Measurements from ENCODE around the gene PRSS2.

Gene PRSS2

GRCh38 chr7:142788303-142789289, 17.8 kb downstream of the PRSS2 start:
- DNase-seq = no peak

- no peak for DNase-seq
These were observed 18.7 kb downstream of the PRSS2 start for GRCh38 chr7:142789441-142789840.

- DNase-seq = no peak
These were observed 19.3 kb downstream of the PRSS2 start for GRCh38 chr7:142790056-142790455.

DNA sequence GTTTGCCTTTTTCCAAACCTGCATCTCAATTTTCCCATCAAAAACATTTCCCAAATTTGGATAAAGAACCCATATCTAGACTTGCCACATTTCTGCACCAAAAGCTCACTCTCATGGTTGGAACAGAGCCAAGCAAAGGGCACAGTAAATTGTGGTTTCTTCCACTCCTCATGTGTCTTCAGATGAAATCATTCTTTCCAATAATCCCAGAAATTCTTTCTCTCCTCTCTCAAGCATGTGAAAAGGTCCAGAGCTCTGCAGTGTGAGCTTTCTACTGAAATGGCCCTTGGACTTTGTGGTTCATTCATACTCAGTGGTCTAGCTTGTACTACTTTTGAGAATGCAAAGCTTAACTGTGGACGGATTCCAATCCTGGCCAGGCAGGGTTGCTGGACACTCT, 19.8 kb downstream of the PRSS2 start:
- DNase-seq = no peak

GRCh38 chr7:142791502-142791901, 20.7 kb downstream of the PRSS2 start:
- DNase-seq = no peak

- DNase-seq = no peak
These were observed 21.4 kb downstream of the PRSS2 start for GRCh38 chr7:142792129-142792528.

- no peak for DNase-seq
These were observed 21.8 kb downstream of the PRSS2 start for GRCh38 chr7:142792593-142792992.

- DNase-seq = no peak
These were observed 22.4 kb downstream of the PRSS2 start for GRCh38 chr7:142793156-142793555.

DNA sequence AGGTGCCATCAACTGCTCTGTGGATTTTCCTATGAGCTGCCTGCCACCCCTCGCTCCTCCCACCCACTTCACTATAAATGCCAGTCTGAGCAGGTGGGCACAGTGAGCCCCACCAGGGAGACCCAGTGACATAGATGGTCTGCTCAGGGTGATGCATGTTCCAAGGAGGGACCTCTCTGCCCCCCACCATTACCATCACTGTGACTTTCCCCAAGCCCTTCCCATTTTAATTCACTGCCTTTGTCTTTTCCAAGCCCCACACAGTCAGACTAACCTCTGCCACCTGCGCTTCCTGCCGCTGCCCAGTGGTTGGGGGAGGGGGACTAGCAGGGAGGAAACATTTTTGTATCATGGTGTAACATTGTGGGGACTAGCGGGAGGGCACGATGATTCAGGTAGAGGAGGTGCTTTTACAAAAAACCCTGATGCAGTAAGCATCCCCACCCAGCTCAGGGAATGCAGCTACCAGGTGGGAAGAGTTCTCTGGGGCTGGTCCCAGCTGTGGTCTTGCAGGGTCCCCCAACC, 24.6 kb downstream of the PRSS2 start:
- DNase-seq = no peak

GRCh38 chr7:142796001-142796500, 25.3 kb downstream of the PRSS2 start:
- DNase-seq = no peak

- no peak for DNase-seq
These were observed 26.0 kb downstream of the PRSS2 start for GRCh38 chr7:142796501-142797390.

GRCh38 chr7:142797391-142798377, 26.9 kb downstream of the PRSS2 start:
- no peak for DNase-seq

- no peak for DNase-seq
These were observed 28.0 kb downstream of the PRSS2 start for GRCh38 chr7:142798451-142799436.

- no peak for DNase-seq
These were observed 28.7 kb downstream of the PRSS2 start for GRCh38 chr7:142799437-142799835.

DNA sequence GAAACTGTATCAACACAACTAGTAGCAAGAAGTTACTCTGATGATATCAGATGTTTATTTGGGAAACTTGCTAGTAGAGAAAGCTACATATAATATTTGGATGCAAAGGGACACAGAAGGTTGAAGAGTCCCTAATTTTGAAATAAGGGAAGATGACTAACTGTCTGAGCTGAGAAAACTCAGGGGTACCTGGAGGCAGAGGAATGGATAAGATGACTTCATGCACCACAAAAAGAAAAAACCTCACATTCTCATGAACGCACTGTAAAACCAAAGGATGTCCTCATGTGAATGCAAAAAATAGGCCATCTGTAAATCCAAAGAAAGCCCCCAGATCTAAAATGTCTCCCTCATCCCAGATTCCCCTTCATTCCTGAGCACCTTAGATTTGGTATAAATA, 29.3 kb downstream of the PRSS2 start:
- DNase-seq = no peak

DNA sequence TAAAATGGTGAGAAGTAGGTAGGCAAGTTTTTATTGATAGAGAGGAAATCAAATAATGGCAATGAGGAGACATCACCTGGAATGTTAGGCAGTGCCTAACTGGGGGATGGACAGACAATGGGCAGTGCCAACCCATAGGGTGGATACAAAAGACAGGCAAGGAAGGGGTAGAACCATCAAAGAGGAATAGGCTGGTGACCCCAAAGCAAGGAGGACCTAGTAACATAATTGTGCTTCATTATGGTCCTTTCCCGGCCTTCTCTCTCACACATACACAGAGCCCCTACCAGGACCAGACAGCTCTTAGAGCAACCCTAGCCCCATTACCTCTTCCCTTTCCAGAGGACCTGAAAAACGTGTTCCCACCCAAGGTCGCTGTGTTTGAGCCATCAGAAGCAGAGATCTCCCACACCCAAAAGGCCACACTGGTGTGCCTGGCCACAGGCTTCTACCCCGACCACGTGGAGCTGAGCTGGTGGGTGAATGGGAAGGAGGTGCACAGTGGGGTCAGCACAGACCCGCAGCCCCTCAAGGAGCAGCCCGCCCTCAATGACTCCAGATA, 30.0 kb downstream of the PRSS2 start:
- no peak for DNase-seq

- DNase-seq = no peak
These were observed 31.0 kb downstream of the PRSS2 start for GRCh38 chr7:142801601-142802295.

DNA sequence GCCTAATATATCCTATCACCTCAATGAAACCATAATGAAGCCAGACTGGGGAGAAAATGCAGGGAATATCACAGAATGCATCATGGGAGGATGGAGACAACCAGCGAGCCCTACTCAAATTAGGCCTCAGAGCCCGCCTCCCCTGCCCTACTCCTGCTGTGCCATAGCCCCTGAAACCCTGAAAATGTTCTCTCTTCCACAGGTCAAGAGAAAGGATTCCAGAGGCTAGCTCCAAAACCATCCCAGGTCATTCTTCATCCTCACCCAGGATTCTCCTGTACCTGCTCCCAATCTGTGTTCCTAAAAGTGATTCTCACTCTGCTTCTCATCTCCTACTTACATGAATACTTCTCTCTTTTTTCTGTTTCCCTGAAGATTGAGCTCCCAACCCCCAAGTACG, 31.5 kb downstream of the PRSS2 start:
- no peak for DNase-seq

GRCh38 chr7:142803901-142804300, 33.1 kb downstream of the PRSS2 start:
- no peak for DNase-seq
